ENCODE results near the gene RAET1G.
"Not testable (repeated sequence)": the region's sequence is repeated elsewhere in the genome, so short reads cannot be mapped to it uniquely, and the experiment has no call there.

RAET1G gene

DNA sequence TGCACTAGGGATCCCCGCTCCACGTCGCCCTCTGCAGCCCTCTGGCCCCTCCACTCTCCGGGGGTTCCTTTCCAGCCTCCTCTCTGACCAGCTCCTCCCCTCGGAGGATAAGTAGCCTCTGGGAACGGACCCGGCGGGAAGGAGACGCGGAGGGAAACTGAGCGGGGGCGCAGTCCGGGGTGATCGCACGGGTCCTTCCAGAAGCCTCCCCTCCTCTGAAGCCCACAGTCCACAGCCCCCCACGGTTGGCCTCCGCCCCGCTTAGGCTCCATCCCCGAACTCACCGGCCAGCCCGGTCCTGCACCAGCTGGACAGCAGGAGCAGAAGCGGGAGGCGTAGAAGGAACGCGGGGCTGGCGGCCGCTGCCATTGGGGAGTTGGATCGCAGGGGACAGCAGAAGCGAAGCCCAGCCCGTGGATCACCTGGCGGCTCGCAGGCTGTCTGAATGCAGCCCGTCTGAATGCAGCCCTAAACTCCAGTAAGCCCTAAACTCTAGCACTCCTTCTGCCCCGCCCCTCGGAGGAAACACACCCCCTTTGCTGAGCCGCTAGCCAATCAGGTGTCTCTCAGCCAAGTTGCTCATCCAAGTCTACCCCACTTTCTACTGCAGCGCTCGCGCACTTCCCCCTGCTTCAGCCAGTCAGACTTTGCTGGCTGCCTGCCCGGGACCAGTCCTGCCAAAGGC lies at the start of gene RAET1G:
RAET1G (minus strand) TSS at position 480 of the 685 bp plus-strand sequence; CDS start at position 369, 111 bp downstream.
- peak; percentile 68 for DNase-seq (ENCODE audit: low spot score)

DNA sequence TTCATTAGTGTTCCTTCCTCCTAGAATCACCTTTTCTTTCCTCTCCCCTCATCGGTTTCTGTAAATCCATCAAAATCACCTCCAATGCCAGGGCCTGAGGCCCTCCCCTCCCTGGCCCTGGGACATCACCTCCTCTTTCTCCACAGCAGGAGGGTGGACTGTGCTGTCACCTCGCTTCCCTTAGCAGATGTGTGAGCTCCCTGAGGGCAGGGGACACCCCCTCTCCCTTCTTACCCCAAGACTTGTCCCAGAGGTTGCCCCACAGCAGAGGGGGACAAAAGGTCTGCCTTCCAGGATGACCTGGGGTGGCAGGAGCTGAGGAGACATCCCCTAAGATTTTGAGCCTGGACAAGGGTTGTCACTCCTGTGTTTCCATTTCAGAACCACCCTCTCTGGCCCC lies 46.7 kb upstream of the RAET1G start:
- no peak for DNase-seq (ENCODE audit: low spot score)

GRCh38 chr6:149968909-149969308 lies 46.0 kb upstream of the RAET1G start:
- not testable (repeated sequence) for DNase-seq (ENCODE audit: low spot score)

DNA sequence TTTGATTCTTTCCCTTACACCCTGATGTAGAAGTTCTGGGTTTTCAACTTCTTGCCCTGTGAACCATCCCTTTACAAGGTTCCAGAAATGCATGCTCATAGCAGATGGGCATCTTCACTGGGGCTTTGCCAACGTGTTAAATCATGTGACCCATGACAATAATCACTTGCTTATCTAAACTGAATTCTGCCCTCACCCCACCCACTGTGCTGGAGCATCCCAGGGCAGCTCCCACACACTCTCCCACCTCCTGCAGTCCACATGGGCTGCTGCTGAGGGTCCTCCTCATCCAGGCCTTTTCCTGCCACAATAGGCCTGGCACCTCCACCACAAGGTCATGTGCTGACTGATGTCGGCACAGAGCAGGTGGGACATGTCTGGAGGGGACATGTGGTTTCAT lies 45.1 kb upstream of the RAET1G start:
- DNase-seq (ENCODE audit: low spot score): not testable (repeated sequence)

DNA sequence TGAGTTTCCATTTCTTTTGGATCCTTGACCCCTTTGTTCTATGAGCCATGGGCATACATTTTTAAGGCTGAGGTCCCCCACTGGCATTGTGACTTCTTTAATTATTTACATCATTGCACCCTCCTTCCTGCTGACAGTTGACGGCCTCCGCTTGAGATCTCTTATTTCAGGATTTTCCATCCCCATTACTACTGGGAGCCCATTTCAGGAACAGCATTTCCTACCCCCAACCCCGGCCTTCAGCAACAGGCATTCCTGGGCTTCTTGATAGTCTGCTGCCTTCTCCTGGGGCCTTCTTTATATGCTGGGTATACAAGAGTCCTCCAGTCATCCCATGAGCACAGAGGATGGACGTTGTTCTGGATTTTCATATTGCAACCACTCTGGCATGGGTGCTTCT lies 44.7 kb upstream of the RAET1G start:
- no peak for DNase-seq (ENCODE audit: low spot score)

- DNase-seq (ENCODE audit: low spot score): not testable (repeated sequence)
These were observed 43.4 kb upstream of the RAET1G start for GRCh38 chr6:149966319-149966718.

- no peak for DNase-seq (ENCODE audit: low spot score)
These were observed 42.5 kb upstream of the RAET1G start for GRCh38 chr6:149965194-149966020.

DNA sequence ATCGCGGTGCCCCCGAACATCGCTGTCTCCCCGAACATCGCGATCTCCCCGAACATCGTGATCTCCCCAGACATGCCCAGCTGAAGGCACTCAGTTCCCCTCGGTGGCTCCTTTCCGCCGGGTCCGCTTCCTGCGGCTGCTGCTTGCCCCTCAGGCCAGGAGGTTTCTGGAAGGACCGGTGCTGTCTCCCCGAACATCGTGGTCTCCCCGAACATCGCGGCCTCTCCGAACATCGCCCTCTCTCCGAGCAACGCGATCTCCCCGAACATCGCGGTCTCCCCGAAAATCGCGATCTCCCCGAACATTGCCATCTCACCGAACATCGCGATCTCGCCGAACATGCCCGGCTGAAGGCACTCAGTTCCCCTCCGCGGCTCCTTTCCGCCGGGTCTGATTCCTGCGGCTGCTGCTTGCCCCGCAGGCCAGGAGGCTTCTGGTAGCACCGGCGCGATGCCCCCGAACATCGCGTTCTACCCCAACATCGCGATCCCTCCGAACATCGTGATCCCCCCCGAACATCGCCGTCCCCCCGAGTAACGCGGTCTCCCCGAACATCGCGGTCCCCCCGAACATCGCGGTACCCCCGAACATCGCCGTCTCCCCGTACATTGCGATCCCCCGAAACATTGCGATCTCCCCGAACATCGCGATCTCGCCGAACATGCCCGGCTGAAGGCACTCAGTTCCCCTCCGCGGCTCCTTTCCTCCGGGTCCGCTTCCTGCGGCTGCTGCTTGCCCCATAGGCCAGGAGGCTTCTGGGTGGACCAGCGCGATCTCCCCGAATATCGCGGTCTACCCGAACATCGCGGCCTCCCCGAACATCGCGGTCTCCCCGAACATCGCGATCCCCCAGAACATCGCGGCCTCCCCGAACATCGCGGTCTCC lies 41.6 kb upstream of the RAET1G start:
- no peak for DNase-seq (ENCODE audit: low spot score)

GRCh38 chr6:149963462-149964307 lies 40.8 kb upstream of the RAET1G start, which contains the start of gene ULBP1:
Gene ULBP1 (plus strand): TSS chr6:149963943. CDS start chr6:149964050, 107 bp downstream.
- DNase-seq (ENCODE audit: low spot score): no peak

GRCh38 chr6:149963212-149963461 lies 40.2 kb upstream of the RAET1G start:
- no peak for DNase-seq (ENCODE audit: low spot score)

GRCh38 chr6:149962461-149963211 lies 39.7 kb upstream of the RAET1G start:
- no peak for DNase-seq (ENCODE audit: low spot score)

- no peak for DNase-seq (ENCODE audit: low spot score)
These were observed 39.0 kb upstream of the RAET1G start for GRCh38 chr6:149961728-149962425.

DNA sequence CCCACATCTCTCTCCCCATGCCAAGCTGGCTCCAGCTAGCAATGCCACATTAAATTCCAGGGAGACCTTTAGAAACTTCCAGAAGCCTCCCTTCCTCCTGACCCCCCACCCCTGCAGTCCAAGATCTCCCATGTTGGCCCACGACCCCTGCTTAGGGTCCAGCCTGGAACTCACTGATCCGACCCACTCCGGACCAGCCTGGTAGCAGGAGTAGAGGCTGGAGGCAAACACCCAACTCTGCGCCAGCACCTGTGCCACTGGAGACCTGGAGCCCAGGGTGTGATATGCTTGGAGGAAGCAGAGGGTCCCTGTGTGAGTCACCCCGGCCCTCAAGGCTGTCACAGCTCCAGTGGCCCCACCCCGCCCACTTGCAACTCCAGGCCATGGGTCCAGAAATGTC lies 37.6 kb upstream of the RAET1G start:
- no peak for DNase-seq (ENCODE audit: low spot score)

DNA sequence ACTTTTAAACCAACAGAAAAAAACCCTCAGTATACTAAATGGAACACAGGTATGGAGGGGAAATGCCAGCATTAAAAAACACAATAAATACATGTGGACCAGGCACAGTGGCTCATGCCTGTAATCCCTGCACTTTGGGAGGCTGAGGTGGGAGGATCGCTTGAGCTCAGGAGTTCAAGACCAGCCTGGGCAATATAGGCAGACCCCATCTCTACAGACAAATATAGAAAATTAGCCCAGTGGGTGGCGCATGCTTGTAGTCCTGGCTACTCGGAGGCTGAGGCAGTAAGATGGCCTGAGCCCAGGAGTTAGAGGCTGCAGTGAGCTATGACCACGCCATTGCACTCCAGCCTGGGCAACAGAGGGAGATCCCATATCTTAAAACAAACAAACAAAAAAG lies 36.9 kb upstream of the RAET1G start:
- DNase-seq (ENCODE audit: low spot score): not testable (repeated sequence)

GRCh38 chr6:149958124-149958523 lies 35.2 kb upstream of the RAET1G start:
- not testable (repeated sequence) for DNase-seq (ENCODE audit: low spot score)

GRCh38 chr6:149955654-149956317 lies 32.9 kb upstream of the RAET1G start:
- DNase-seq (ENCODE audit: low spot score): not testable (repeated sequence)

DNA sequence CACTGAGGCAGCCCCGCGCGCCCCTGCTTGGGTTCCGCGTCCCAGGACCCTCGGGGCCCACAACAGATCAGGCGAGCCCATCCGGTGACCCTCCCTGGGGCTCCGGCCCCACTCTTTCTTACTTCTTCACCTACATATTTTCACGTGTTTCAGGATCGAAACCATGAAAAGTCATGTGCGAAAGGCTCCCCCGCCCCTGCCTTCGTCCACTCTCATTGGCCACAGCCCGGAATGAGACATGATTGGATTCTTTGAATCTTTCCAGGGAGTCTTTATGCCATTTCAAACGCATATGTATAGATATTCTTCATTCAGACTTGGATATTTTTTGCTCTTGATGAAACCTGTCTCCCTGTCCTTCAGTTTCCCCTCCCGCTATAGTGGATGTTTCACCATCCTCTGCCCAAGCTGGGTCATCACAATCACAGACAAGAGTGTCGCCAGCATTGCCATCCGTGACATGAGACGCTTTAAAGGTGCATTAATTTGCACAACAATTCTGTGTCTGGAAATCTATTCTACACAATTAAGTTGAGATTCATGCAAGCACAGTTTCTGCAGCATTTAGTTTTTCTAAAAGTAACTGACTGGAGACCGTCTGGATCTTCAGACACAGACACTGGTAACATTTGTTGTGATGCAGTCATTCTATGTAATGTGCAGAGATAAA lies 32.2 kb upstream of the RAET1G start:
- not testable (repeated sequence) for DNase-seq (ENCODE audit: low spot score)

DNA sequence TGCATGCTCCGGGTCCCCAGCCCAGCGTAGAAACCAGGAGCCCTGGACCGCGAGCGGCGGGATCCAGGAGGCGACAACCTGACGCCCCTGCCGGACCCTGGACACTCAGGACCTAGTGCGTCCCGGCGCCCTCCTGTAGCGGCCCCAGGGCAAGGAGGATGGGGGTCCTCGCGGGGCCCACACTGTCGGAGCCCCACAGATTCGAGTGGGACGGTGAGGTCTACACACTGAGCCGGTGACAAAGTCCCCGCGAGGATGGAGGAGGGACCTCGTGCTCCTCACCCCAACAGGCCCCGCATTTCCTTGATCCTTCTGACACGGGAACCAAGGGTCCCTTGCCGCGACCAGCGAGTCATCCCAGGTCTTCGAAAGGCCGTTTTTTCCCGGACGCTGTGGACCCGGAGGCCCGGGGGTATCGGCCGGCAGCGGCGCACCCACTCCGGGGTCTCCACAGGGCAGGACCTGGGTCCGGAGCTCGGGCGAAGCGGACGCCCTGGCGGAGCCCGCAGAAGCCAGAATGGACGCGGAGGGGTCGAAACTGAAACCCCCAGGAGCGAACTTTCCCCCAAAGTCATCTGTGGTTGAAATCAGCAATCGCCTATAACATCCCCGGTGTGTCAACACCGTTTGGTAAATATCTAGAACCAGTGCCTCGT lies 31.5 kb upstream of the RAET1G start:
- not testable (repeated sequence) for DNase-seq (ENCODE audit: low spot score)

Data from putamen (tissue), 1 donor.